DND-41 (cell line): ENCODE results near the gene OSBPL10.

Experiments
- CTCF ChIP-seq: IDR thresholded peaks from 2 replicates; pipeline ENCODE4 v1.5.1; 2012; ENCODE audit warnings: borderline replicate concordance, low read length, moderate library complexity, mild to moderate bottlenecking; ENCODE audit not compliant: poor library complexity, severe bottlenecking; ENCODE audit errors: extremely low read depth
- EZH2 ChIP-seq: IDR thresholded peaks from 3 replicates; pipeline ENCODE4 v1.6.1; 2012; ENCODE audit warnings: borderline replicate concordance, low read depth, mild to moderate bottlenecking, moderate library complexity, low read length, inconsistent platforms; ENCODE audit not compliant: severe bottlenecking

GRCh38 chr3:31974471-31974870, 6.6 kb downstream of the OSBPL10 start:
- TF ChIP-seq CTCF (no peak), EZH2 (no peak)
